Right ventricle myocardium superior (tissue), 1 donor: ENCODE results near the gene MFAP4. TPM values are rescaled to one million over a fixed set of nuclear protein-coding genes. Genes with fewer than 3 reads are reported as not detected.

ENCODE experiments used
- ATAC-seq: fragments of 200-7000 bp; cut with Tn5 transposase; one replicate; pipeline ENCODE4 v1.9.1; 2020; ENCODE audit warnings: mild to moderate bottlenecking; ENCODE audit not compliant: poor library complexity
- DNase-seq: peaks from one replicate; pipeline ENCODE4 v3.0.0-alpha.2; 2020
- intact Hi-C: fragments of 100-400 bp; cut with DNase I; formaldehyde crosslinking; loops from one replicate; pipeline ENCODE4 v1.11.2; 2022
- total RNA-seq: library from RNA; stranded (reverse); fragmentation: NEBNext Ultra II Directional; extraction: Animal tissue kit (Norgen Biotek cat#: 25700); gene quantifications from one replicate; pipeline ENCODE4 v1.2.1, GENCODE V29; 2021
- donor health status: DM: no; HTN: yes; CAD: no; lungs with severe emphysema.

MFAP4 gene
- total RNA-seq, 1 donor from 2014 or later, result 42.9 TPM

- DNase-seq, result no peak
- intact Hi-C loops, result no loop called here
- ATAC-seq, result peak; percentile 34
These were observed 24.6 kb upstream of the MFAP4 start for GRCh38 chr17:19411631-19412030.

- DNase-seq (peak; percentile 71), ATAC-seq (peak; percentile 66)
- intact Hi-C loops, result no loop called here
These were observed 24.1 kb upstream of the MFAP4 start, which contains the start of gene RNF112 for GRCh38 chr17:19410875-19411620. TSS of gene RNF112 (plus strand) at chr17:19411232. CDS start at chr17:19411409, 177 bp downstream.

- DNase-seq (no peak), ATAC-seq (no peak)
- intact Hi-C loops, result no loop called here
These were observed 23.1 kb upstream of the MFAP4 start for GRCh38 chr17:19410091-19410490.

GRCh38 chr17:19409509-19409908 lies 22.5 kb upstream of the MFAP4 start:
- DNase-seq (no peak), ATAC-seq (no peak)
- intact Hi-C loops, result no loop called here

- intact Hi-C loops, result no loop called here
- ATAC-seq, result no peak
- DNase-seq, result no peak
These were observed 22.1 kb upstream of the MFAP4 start for GRCh38 chr17:19409066-19409465.

GRCh38 chr17:19408346-19408710 lies 21.3 kb upstream of the MFAP4 start:
- intact Hi-C loops, result no loop called here
- ATAC-seq (no peak), DNase-seq (no peak)

- intact Hi-C loops, result no loop called here
- ATAC-seq (no peak), DNase-seq (no peak)
These were observed 20.8 kb upstream of the MFAP4 start for GRCh38 chr17:19407601-19408345.

- DNase-seq (no peak), ATAC-seq (no peak)
- intact Hi-C loops, result no loop called here
These were observed 18.1 kb upstream of the MFAP4 start for GRCh38 chr17:19405114-19405513.

- intact Hi-C loops, result no loop called here
- ATAC-seq, result no peak
- DNase-seq, result no peak
These were observed 17.3 kb upstream of the MFAP4 start for GRCh38 chr17:19404264-19404663.

GRCh38 chr17:19403021-19403420 lies 16.0 kb upstream of the MFAP4 start:
- intact Hi-C loops, result no loop called here
- DNase-seq, result no peak

GRCh38 chr17:19402171-19402570 lies 15.2 kb upstream of the MFAP4 start:
- ATAC-seq, result no peak
- intact Hi-C loops, result no loop called here
- no peak for DNase-seq

More at GRCh38 chr17:19403021-19403420, 16.0 kb upstream of the MFAP4 start:
- ATAC-seq, result no peak

GRCh38 chr17:19401321-19402010 lies 14.5 kb upstream of the MFAP4 start:
- no peak for DNase-seq
- ATAC-seq, result peak; percentile 49
- intact Hi-C loops, result no loop called here

GRCh38 chr17:19399750-19400450 lies 12.9 kb upstream of the MFAP4 start:
- intact Hi-C loops, result no loop called here
- no peak for ATAC-seq
- DNase-seq, result no peak

- intact Hi-C loops, result no loop called here
- DNase-seq (peak; percentile 82), ATAC-seq (peak; percentile 86)
These were observed 11.6 kb upstream of the MFAP4 start for GRCh38 chr17:19398301-19399181.

GRCh38 chr17:19397556-19398041 lies 10.6 kb upstream of the MFAP4 start:
- ATAC-seq (no peak), DNase-seq (peak; percentile 24)
- intact Hi-C loops, result no loop called here

GRCh38 chr17:19392303-19392702 lies 5.3 kb upstream of the MFAP4 start:
- intact Hi-C loops, result no loop called here
- DNase-seq (peak; percentile 24), ATAC-seq (no peak)

- DNase-seq (peak; percentile 17), ATAC-seq (no peak)
- intact Hi-C loops, result no loop called here
These were observed 4.4 kb upstream of the MFAP4 start for GRCh38 chr17:19391432-19391831.

- no peak for ATAC-seq
- no peak for DNase-seq
- intact Hi-C loops, result no loop called here
These were observed 4.0 kb upstream of the MFAP4 start for GRCh38 chr17:19390951-19391350.
